IMR-90 (cell line): Measurements from ENCODE around the gene SP8. TPM values are rescaled to one million over a fixed set of nuclear protein-coding genes. Genes with fewer than 3 reads are reported as not detected.

Experiments used
- ATAC-seq: fragments of 200-7000 bp; cut with Tn5 transposase; 2 replicates; pipeline ENCODE4 v1.9.1; 2020; ENCODE audit warnings: low read depth, mild to moderate bottlenecking, moderate library complexity
- BruUV-seq: library from RNA; stranded (reverse); fragments of 400-500 nt; replicated peaks from 2 replicates; lab custom pipeline; 2021; lab: Mats Ljungman, UMichigan
- CTCF ChIA-PET: fragments of 300-600 bp; formaldehyde crosslinking; extraction: SDS; loops from one replicate; lab custom pipeline; 2021; ENCODE audit warnings: antibody characterized with exemption; lab: Yijun Ruan, JAX
- POLR2A ChIA-PET: fragments of 300-600 bp; sonication (Branson Sonifier 250); formaldehyde crosslinking; loops from one replicate; lab custom pipeline; 2022; ENCODE audit warnings: antibody characterized with exemption; ENCODE audit not compliant: unreplicated experiment; lab: Charles Lee
- DNase-seq: peaks from one replicate; pipeline ENCODE4 v3.0.0; 2013
- H2AFZ ChIP-seq: replicated peaks from 2 replicates; pipeline ENCODE3; 2013; ENCODE audit warnings: low read length, mild to moderate bottlenecking; ENCODE audit not compliant: poor library complexity
- H2AK5ac ChIP-seq: 2 replicates; pipeline ENCODE4 v1.6.1; 2013; ENCODE audit warnings: low read depth, low read length, inconsistent platforms
- H2AK9ac ChIP-seq: replicated peaks from 2 replicates; pipeline ENCODE3; 2013; ENCODE audit warnings: mild to moderate bottlenecking, low read depth, low read length, moderate library complexity; ENCODE audit not compliant: poor library complexity
- H2BK120ac ChIP-seq: 2 replicates; pipeline ENCODE4 v1.6.1; 2013; ENCODE audit warnings: low read depth, low read length, inconsistent platforms
- H2BK15ac ChIP-seq: 3 replicates; pipeline ENCODE4 v1.6.1; 2013; ENCODE audit warnings: low read depth, low read length, inconsistent platforms
- H2BK20ac ChIP-seq: 2 replicates; pipeline ENCODE4 v1.6.1; 2013; ENCODE audit warnings: low read depth, mild to moderate bottlenecking, inconsistent platforms, low read length, moderate library complexity
- H2BK5ac ChIP-seq: 2 replicates; pipeline ENCODE4 v1.6.1; 2013; ENCODE audit warnings: mild to moderate bottlenecking, low read depth, low read length, inconsistent platforms; ENCODE audit not compliant: poor library complexity, severe bottlenecking
- H3K14ac ChIP-seq: replicated peaks from 2 replicates; pipeline ENCODE4 v1.6.1; 2013; ENCODE audit warnings: low read depth, low read length, inconsistent platforms
- H3K18ac ChIP-seq: 2 replicates; pipeline ENCODE4 v1.6.1; 2013; ENCODE audit warnings: low read depth, low read length, control low read depth
- H3K23ac ChIP-seq: 2 replicates; pipeline ENCODE4 v1.6.1; 2013; ENCODE audit warnings: low read depth, low read length, inconsistent platforms
- H3K27ac ChIP-seq: 2 replicates; pipeline ENCODE4 v1.5.1; 2013; ENCODE audit warnings: mild to moderate bottlenecking, control low read depth, low read length; ENCODE audit not compliant: insufficient read depth
- H3K27me3 ChIP-seq: 2 replicates; pipeline ENCODE4 v1.6.1; 2013; ENCODE audit warnings: low read length; ENCODE audit not compliant: control insufficient read depth, insufficient read depth
- H3K36me3 ChIP-seq: 2 replicates; pipeline ENCODE4 v1.6.1; 2013; ENCODE audit warnings: low read length, mixed read lengths; ENCODE audit not compliant: control insufficient read depth, insufficient read depth
- H3K4ac ChIP-seq: 2 replicates; pipeline ENCODE4 v1.6.1; 2013; ENCODE audit warnings: low read depth, low read length, inconsistent platforms
- H3K4me1 ChIP-seq: 2 replicates; pipeline ENCODE4 v1.6.1; 2013; ENCODE audit warnings: low read length, mixed read lengths; ENCODE audit not compliant: control insufficient read depth, insufficient read depth
- H3K4me2 ChIP-seq: 2 replicates; pipeline ENCODE4 v1.6.1; 2013; ENCODE audit warnings: low read depth, mild to moderate bottlenecking, control low read depth, low read length, moderate library complexity
- H3K4me3 ChIP-seq: 2 replicates; pipeline ENCODE4 v1.5.1; 2013; ENCODE audit warnings: low read depth, mild to moderate bottlenecking, control low read depth, low read length, moderate library complexity; ENCODE audit not compliant: insufficient read depth
- H3K56ac ChIP-seq: 2 replicates; pipeline ENCODE4 v1.6.1; 2013; ENCODE audit warnings: low read length, inconsistent platforms; ENCODE audit not compliant: insufficient read depth; ENCODE audit errors: extremely low read depth
- H3K79me1 ChIP-seq, 2 experiments: 2 replicates each; pipeline ENCODE4 v1.6.1; 2013; ENCODE audit warnings: low read length in 2 of 2, inconsistent platforms in 1 of 2, low read depth in 1 of 2
- H3K9ac ChIP-seq: 2 replicates; pipeline ENCODE4 v1.6.1; 2013; ENCODE audit warnings: low read depth, low read length, control low read depth
- H3K9me1 ChIP-seq: 2 replicates; pipeline ENCODE4 v1.6.1; 2013; ENCODE audit warnings: low read length, inconsistent platforms; ENCODE audit not compliant: insufficient read depth
- H3K9me3 ChIP-seq: 2 replicates; pipeline ENCODE4 v1.6.1; 2013; ENCODE audit warnings: low read length; ENCODE audit not compliant: control insufficient read depth, insufficient read depth
- H4K20me1 ChIP-seq: 2 replicates; pipeline ENCODE4 v1.6.1; 2013; ENCODE audit warnings: low read length, inconsistent platforms; ENCODE audit not compliant: insufficient read depth
- H4K5ac ChIP-seq: 2 replicates; pipeline ENCODE4 v1.6.1; 2013; ENCODE audit warnings: mild to moderate bottlenecking, low read depth, low read length, control low read depth
- H4K8ac ChIP-seq, 2 experiments: 2 replicates each; pipeline ENCODE4 v1.6.1; 2013; ENCODE audit warnings: low read depth in 2 of 2, low read length in 2 of 2, control low read depth in 1 of 2, inconsistent platforms in 1 of 2
- H4K91ac ChIP-seq: 2 replicates; pipeline ENCODE4 v1.6.1; 2013; ENCODE audit warnings: low read depth, low read length, inconsistent platforms; ENCODE audit not compliant: insufficient read depth
- BHLHE40 ChIP-seq: fragments of 150-350 bp; IDR thresholded peaks from 2 replicates; pipeline ENCODE4 v1.6.1; 2016; ENCODE audit warnings: mild to moderate bottlenecking, low read depth, low read length
- CEBPB ChIP-seq: IDR thresholded peaks from 2 replicates; pipeline ENCODE4 v1.6.1; 2012; ENCODE audit warnings: low read depth, low read length, improper control_type of control experiment
- CHD1 ChIP-seq: IDR thresholded peaks from 2 replicates; pipeline ENCODE4 v1.6.1; 2012; ENCODE audit warnings: low read depth, low read length, improper control_type of control experiment
- CTCF ChIP-seq: conservative IDR thresholded peaks from 2 replicates; pipeline ENCODE4 v1.5.1; 2012; ENCODE audit warnings: mild to moderate bottlenecking, low read depth, low read length, improper control_type of control experiment
- ELK1 ChIP-seq: fragments of 150-350 bp; IDR thresholded peaks from 2 replicates; pipeline ENCODE4 v1.6.1; 2016; ENCODE audit warnings: low read depth, mild to moderate bottlenecking, low read length, moderate library complexity, borderline replicate concordance
- FOS ChIP-seq: fragments of 150-350 bp; IDR thresholded peaks from 2 replicates; pipeline ENCODE4 v1.6.1; 2016; ENCODE audit warnings: low read depth, low read length
- MAFK ChIP-seq: IDR thresholded peaks from 2 replicates; pipeline ENCODE4 v1.6.1; 2012; ENCODE audit warnings: low read depth, low read length, improper control_type of control experiment
- MAZ ChIP-seq: IDR thresholded peaks from 2 replicates; pipeline ENCODE4 v1.6.1; 2012; ENCODE audit warnings: low read depth, mild to moderate bottlenecking, low read length, improper control_type of control experiment, moderate library complexity, borderline replicate concordance
- MXI1 ChIP-seq: IDR thresholded peaks from 2 replicates; pipeline ENCODE4 v1.6.1; 2012; ENCODE audit warnings: low read depth, mild to moderate bottlenecking, low read length, moderate library complexity, borderline replicate concordance
- NFE2L2 ChIP-seq: fragments of 150-350 bp; IDR thresholded peaks from 2 replicates; pipeline ENCODE4 v1.6.1; 2016; ENCODE audit warnings: low read depth, mild to moderate bottlenecking, low read length
- POLR2A ChIP-seq: IDR thresholded peaks from 2 replicates; pipeline ENCODE4 v1.6.1; 2012; ENCODE audit warnings: mild to moderate bottlenecking, low read depth, low read length
- RAD21 ChIP-seq: IDR thresholded peaks from 2 replicates; pipeline ENCODE4 v1.6.1; 2012; ENCODE audit warnings: low read length, improper control_type of control experiment
- RCOR1 ChIP-seq: IDR thresholded peaks from 2 replicates; pipeline ENCODE4 v1.6.1; 2012; ENCODE audit warnings: mild to moderate bottlenecking, low read length, improper control_type of control experiment; ENCODE audit not compliant: insufficient replicate concordance
- RFX5 ChIP-seq: IDR thresholded peaks from 2 replicates; pipeline ENCODE4 v1.8.0; 2012; ENCODE audit warnings: low read depth, mild to moderate bottlenecking, low read length, moderate library complexity
- SMC3 ChIP-seq: fragments of 150-350 bp; IDR thresholded peaks from 2 replicates; pipeline ENCODE4 v1.6.1; 2016; ENCODE audit warnings: low read depth, mild to moderate bottlenecking, antibody characterized with exemption, low read length, moderate library complexity
- USF2 ChIP-seq: fragments of 150-350 bp; IDR thresholded peaks from 2 replicates; pipeline ENCODE4 v1.6.1; 2017; ENCODE audit warnings: mild to moderate bottlenecking, antibody characterized with exemption, low read length, low read depth
- WGBS, 2 experiments: methylation state at CpG; one replicate each; pipeline versions ENCODE4 v1.1.5 to v1.1.7; 2013; ENCODE audit warnings: missing lambda C conversion rate in 2 of 2; ENCODE audit not compliant: insufficient read length in 1 of 2; ENCODE audit errors: extremely low coverage in 2 of 2; 5-methylcytosine and 5-hydroxymethylcytosine counted together
- dilution Hi-C: fragments of 300-500 bp; cut with HindIII; formaldehyde crosslinking; loops from one replicate; pipeline ENCODE4 v1.14.3; 2018; ENCODE audit warnings: low sequenced_read_pairs; ENCODE audit not compliant: unreplicated experiment
- in situ Hi-C: fragments of 300-500 bp; cut with MboI; formaldehyde crosslinking; loops from 3 replicates; pipeline ENCODE4 v1.14.3; 2019; ENCODE audit warnings: low sequenced_read_pairs, inconsistent platforms, mixed read lengths
- intact Hi-C: fragments of 100-400 bp; cut with micrococcal nuclease; formaldehyde crosslinking; loops from 2 replicates; pipeline ENCODE4 v1.10.0; 2022
- polyA plus RNA-seq, 3 experiments: library from polyadenylated mRNA; depleted of rRNA; stranded (reverse); fragments of >200 nt; gene quantifications; 2 replicates each; pipeline ENCODE4 v1.2.3, GENCODE V29; 2012; ENCODE audit warnings: low replicate concordance in 1 of 3
- total RNA-seq: library from RNA; depleted of rRNA; stranded (reverse); fragments of >200 nt; gene quantifications from 2 replicates; pipeline ENCODE4 v1.2.3, GENCODE V29; 2012

The SP8 gene
- total and polyA plus RNA-seq, 2 of the 4 experiments (the other 2 are of a cell fraction), result not detected

GRCh38 chr7:20737840-20738448 lies 48.7 kb downstream of the SP8 start:
- H3K27me3 ChIP-seq, result no peaks in the 10 kb centered on the region
- intact Hi-C loops (no loop called here), in situ Hi-C loops (no loop called here), dilution Hi-C loops (no loop called here)
- H3K56ac ChIP-seq, result no peak overlapping the region
- H3K4me1 ChIP-seq, result no peaks in the 10 kb centered on the region
- TF ChIP-seq MAZ, result no peak
- no peak for TF ChIP-seq RFX5
- TF ChIP-seq POLR2A, result no peak
- TF ChIP-seq MAFK, result no peak
- TF ChIP-seq ELK1, result no peak
- no peak for TF ChIP-seq MXI1
- TF ChIP-seq CTCF, result no peak
- TF ChIP-seq RCOR1, result no peak
- no peak for TF ChIP-seq SMC3
- TF ChIP-seq NFE2L2, result no peak
- TF ChIP-seq BHLHE40, result no peak
- TF ChIP-seq CHD1, result no peak
- TF ChIP-seq USF2, result no peak
- TF ChIP-seq FOS, result no peak
- TF ChIP-seq CEBPB, result no peak
- TF ChIP-seq RAD21, result no peak
- H2AK9ac ChIP-seq, result no peak overlapping the region
- CTCF ChIA-PET, result interaction anchor here (0.6 kb wide), 1 partner anchor 512 kb away, joined by 3 read pairs; no protein-coding TSS in a partner anchor
- no peak overlapping the region for H3K4me2 ChIP-seq
- no peak overlapping the region for H2AK5ac ChIP-seq
- DNase-seq (no peak), ATAC-seq (no peak)
- no peak overlapping the region for H2AFZ ChIP-seq
- no peak overlapping the region for H2BK15ac ChIP-seq
- no peak overlapping the region for H3K23ac ChIP-seq
- no peak overlapping the region for H3K4me3 ChIP-seq
- no peaks in the 10 kb centered on the region for H3K79me1 ChIP-seq
- no peak overlapping the region for H4K5ac ChIP-seq
- POLR2A ChIA-PET, result no interaction called here
- H3K18ac ChIP-seq, result no peak overlapping the region
- H4K8ac ChIP-seq, result no peak overlapping the region
- no peaks in the 10 kb centered on the region for H4K20me1 ChIP-seq
- no peak overlapping the region for H2BK5ac ChIP-seq
- H3K9ac ChIP-seq, result no peak overlapping the region
- no peaks in the 10 kb centered on the region for H3K9me1 ChIP-seq
- WGBS, 2 experiments, result 0% methylated on average over 1 of the region's 5 CpGs; no CpG with 5 or more reads in 1 of the 2 experiments
- H2BK20ac ChIP-seq, result no peak overlapping the region
- no peak overlapping the region for H2BK120ac ChIP-seq
- no TSS peak for BruUV-seq
- H3K4ac ChIP-seq, result no peak overlapping the region
- H3K9me3 ChIP-seq, result peaks cover 5% of the 10 kb centered on the region; the same call in 1 of the 2 replicates
- H3K36me3 ChIP-seq, result no peaks in the 10 kb centered on the region
- no peak overlapping the region for H3K14ac ChIP-seq
- no peak overlapping the region for H3K27ac ChIP-seq
- H4K91ac ChIP-seq, result no peak overlapping the region
